Panc1 (cell line): Measurements from ENCODE around the gene CDH8. TPM values are rescaled to one million over a fixed set of nuclear protein-coding genes. Genes with fewer than 3 reads are reported as not detected.
"Not testable (repeated sequence)": the region's sequence is repeated elsewhere in the genome, so short reads cannot be mapped to it uniquely, and the experiment has no call there.

Experiments
- ATAC-seq: fragments of 200-7000 bp; cut with Tn5 transposase; 2 replicates; pipeline ENCODE4 v1.9.1; 2020; ENCODE audit warnings: mild to moderate bottlenecking, moderate library complexity
- BruUV-seq: library from RNA; stranded (reverse); fragments of 400-500 nt; replicated peaks from 2 replicates; lab custom pipeline; 2021; lab: Mats Ljungman, UMichigan
- CTCF ChIA-PET: fragments of 300-600 bp; sonication (Branson Sonifier 250); formaldehyde crosslinking; loops from one replicate; lab custom pipeline; 2022; ENCODE audit warnings: antibody characterized with exemption; lab: Charles Lee
- POLR2A ChIA-PET: fragments of 300-600 bp; sonication (Branson Sonifier 250); formaldehyde crosslinking; loops from one replicate; lab custom pipeline; 2022; ENCODE audit warnings: antibody characterized with exemption; lab: Charles Lee
- DNase-seq: peaks from one replicate; pipeline ENCODE4 v3.0.0-alpha.2; 2010; ENCODE audit warnings: low read depth, low spot score
- H3K27ac ChIP-seq: 2 replicates; pipeline ENCODE4 v1.5.1; 2011; ENCODE audit warnings: mild to moderate bottlenecking, low read length, inconsistent platforms
- H3K27me3 ChIP-seq: fragments of 200-500 bp; sonication (Bioruptor generic); 2 replicates; pipeline ENCODE4 v1.6.0; 2014; ENCODE audit warnings: low read length, inconsistent platforms; ENCODE audit not compliant: control insufficient read depth, insufficient read depth
- H3K36me3 ChIP-seq: fragments of 200-500 bp; sonication (Bioruptor generic); 2 replicates; pipeline ENCODE4 v1.5.1; 2014; ENCODE audit warnings: inconsistent platforms, mild to moderate bottlenecking, low read length, moderate library complexity; ENCODE audit not compliant: control insufficient read depth, insufficient read depth
- H3K4me1 ChIP-seq: 2 replicates; pipeline ENCODE4 v1.5.1; 2011; ENCODE audit warnings: inconsistent platforms, mild to moderate bottlenecking, low read length, moderate library complexity; ENCODE audit not compliant: control insufficient read depth, insufficient read depth
- H3K4me3 ChIP-seq, 2 experiments: 2 replicates each; pipeline ENCODE4 v1.5.1; 2011 to 2012; ENCODE audit warnings: low read depth in 2 of 2, low read length in 2 of 2, mild to moderate bottlenecking in 2 of 2, inconsistent platforms in 1 of 2, moderate library complexity in 1 of 2
- H3K9me3 ChIP-seq: fragments of 200-500 bp; sonication (Bioruptor generic); 2 replicates; pipeline ENCODE4 v1.5.1; 2014; ENCODE audit warnings: low read depth, mild to moderate bottlenecking, inconsistent platforms, low read length, moderate library complexity; ENCODE audit not compliant: control insufficient read depth, insufficient read depth
- POLR2AphosphoS5 ChIP-seq: IDR thresholded peaks from 2 replicates; pipeline ENCODE4 v1.6.1; 2012; ENCODE audit warnings: mild to moderate bottlenecking, low read depth, low read length, moderate library complexity
- SIN3A ChIP-seq: IDR thresholded peaks from 2 replicates; pipeline ENCODE4 v1.6.1; 2012; ENCODE audit warnings: low read depth, mild to moderate bottlenecking, low read length, moderate library complexity, borderline replicate concordance; ENCODE audit not compliant: insufficient read depth
- TCF7L2 ChIP-seq: IDR thresholded peaks from 2 replicates; pipeline ENCODE4 v1.6.1; 2011; ENCODE audit warnings: mild to moderate bottlenecking, low read depth, low read length, inconsistent platforms
- in situ Hi-C: cut with HindIII; loops from 2 replicates; pipeline ENCODE4 v1.10.0; 2016; ENCODE audit warnings: low sequenced_read_pairs, low pct_unique_long_range_greater_than_20kb
- intact Hi-C: fragments of 100-400 bp; cut with micrococcal nuclease; formaldehyde crosslinking; loops from one replicate; pipeline ENCODE4 v1.10.0; 2022; ENCODE audit not compliant: unreplicated experiment
- total RNA-seq: library from RNA; stranded (reverse); gene quantifications from one replicate; pipeline ENCODE4 v1.2.1, GENCODE V29; 2021; ENCODE audit not compliant: unreplicated experiment
- TF ChIP-seq, protein P1 (sequence below), 2 experiments: IDR thresholded peaks; 2 replicates each; pipeline ENCODE4 v1.6.1; 2011 to 2012; ENCODE audit warnings: low read depth in 2 of 2, control low read depth in 1 of 2, low read length in 1 of 2, mild to moderate bottlenecking in 1 of 2, moderate library complexity in 1 of 2; ENCODE audit not compliant: insufficient read depth in 1 of 2
- TF ChIP-seq, protein P2 (sequence below): fragments of 450-650 bp; IDR thresholded peaks from 2 replicates; pipeline ENCODE4 v1.5.1; 2017; ENCODE audit warnings: mild to moderate bottlenecking

The CDH8 gene
- total RNA-seq, 1 experiment from 2014 or later, result 0.21 TPM

DNA sequence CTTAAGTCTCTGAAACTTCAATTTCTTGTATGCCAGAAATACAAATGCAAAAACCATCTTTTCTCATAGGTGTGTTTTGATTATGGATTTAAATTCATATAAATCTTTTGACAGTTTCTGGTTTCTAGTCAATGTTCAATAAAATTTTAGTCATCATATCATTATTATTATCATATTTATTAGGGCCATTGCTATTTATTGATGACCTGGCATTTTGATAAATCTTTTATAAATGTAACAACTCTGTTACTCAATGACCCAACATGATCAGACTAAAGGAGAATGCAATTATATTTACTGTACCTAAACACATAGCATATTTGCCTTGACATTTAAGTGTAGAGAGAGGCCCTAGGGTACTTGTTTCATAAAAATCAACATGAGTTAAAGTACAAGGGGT, 320.8 kb downstream of the CDH8 start:
- H3K4me3 ChIP-seq, result no peak overlapping the region
- no peaks in the 10 kb centered on the region for H3K9me3 ChIP-seq
- intact Hi-C loops (no loop called here), in situ Hi-C loops (no loop called here)
- no peaks in the 10 kb centered on the region for H3K36me3 ChIP-seq
- H3K27me3 ChIP-seq, result no peaks in the 10 kb centered on the region
- ChIA-PET CTCF (no interaction called here), POLR2A (no interaction called here)
- H3K27ac ChIP-seq, result no peak overlapping the region
- TF ChIP-seq, protein P1, sequence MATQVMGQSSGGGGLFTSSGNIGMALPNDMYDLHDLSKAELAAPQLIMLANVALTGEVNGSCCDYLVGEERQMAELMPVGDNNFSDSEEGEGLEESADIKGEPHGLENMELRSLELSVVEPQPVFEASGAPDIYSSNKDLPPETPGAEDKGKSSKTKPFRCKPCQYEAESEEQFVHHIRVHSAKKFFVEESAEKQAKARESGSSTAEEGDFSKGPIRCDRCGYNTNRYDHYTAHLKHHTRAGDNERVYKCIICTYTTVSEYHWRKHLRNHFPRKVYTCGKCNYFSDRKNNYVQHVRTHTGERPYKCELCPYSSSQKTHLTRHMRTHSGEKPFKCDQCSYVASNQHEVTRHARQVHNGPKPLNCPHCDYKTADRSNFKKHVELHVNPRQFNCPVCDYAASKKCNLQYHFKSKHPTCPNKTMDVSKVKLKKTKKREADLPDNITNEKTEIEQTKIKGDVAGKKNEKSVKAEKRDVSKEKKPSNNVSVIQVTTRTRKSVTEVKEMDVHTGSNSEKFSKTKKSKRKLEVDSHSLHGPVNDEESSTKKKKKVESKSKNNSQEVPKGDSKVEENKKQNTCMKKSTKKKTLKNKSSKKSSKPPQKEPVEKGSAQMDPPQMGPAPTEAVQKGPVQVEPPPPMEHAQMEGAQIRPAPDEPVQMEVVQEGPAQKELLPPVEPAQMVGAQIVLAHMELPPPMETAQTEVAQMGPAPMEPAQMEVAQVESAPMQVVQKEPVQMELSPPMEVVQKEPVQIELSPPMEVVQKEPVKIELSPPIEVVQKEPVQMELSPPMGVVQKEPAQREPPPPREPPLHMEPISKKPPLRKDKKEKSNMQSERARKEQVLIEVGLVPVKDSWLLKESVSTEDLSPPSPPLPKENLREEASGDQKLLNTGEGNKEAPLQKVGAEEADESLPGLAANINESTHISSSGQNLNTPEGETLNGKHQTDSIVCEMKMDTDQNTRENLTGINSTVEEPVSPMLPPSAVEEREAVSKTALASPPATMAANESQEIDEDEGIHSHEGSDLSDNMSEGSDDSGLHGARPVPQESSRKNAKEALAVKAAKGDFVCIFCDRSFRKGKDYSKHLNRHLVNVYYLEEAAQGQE (IDR thresholded peaks at IDR 0.05; ENCODE audit: insufficient read depth in 1 of 2, low read depth in 2 of 2, low read length in 1 of 2), result no peak
- no peak for TF ChIP-seq POLR2AphosphoS5
- TF ChIP-seq, protein P2, sequence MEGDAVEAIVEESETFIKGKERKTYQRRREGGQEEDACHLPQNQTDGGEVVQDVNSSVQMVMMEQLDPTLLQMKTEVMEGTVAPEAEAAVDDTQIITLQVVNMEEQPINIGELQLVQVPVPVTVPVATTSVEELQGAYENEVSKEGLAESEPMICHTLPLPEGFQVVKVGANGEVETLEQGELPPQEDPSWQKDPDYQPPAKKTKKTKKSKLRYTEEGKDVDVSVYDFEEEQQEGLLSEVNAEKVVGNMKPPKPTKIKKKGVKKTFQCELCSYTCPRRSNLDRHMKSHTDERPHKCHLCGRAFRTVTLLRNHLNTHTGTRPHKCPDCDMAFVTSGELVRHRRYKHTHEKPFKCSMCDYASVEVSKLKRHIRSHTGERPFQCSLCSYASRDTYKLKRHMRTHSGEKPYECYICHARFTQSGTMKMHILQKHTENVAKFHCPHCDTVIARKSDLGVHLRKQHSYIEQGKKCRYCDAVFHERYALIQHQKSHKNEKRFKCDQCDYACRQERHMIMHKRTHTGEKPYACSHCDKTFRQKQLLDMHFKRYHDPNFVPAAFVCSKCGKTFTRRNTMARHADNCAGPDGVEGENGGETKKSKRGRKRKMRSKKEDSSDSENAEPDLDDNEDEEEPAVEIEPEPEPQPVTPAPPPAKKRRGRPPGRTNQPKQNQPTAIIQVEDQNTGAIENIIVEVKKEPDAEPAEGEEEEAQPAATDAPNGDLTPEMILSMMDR, result no peak
- TF ChIP-seq TCF7L2, result no peak
- TF ChIP-seq SIN3A, result no peak
- DNase-seq, result no peak
- H3K4me1 ChIP-seq, result no peaks in the 10 kb centered on the region
- no peak for ATAC-seq
- no TSS peak for BruUV-seq

DNA sequence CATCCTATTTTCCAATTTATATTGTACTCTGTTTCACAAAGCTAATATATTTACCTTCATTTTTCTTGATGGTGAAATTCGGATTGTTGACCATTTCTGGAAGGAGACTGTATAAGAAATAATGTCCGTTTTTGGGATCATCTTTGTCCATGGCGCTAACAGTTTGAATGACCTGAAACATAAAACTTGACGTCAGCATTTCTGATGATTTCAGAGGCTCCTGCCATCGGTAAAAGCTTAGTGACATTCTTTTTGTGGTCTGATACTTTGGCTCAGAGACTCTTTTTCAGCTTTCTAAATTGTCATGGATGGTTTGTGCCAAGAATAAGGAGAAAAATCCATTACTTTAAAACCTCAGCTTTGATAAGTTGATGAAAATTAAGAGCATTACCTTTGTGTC, 322.5 kb downstream of the CDH8 start:
- BruUV-seq, result no TSS peak
- intact Hi-C loops, result no loop called here

DNA sequence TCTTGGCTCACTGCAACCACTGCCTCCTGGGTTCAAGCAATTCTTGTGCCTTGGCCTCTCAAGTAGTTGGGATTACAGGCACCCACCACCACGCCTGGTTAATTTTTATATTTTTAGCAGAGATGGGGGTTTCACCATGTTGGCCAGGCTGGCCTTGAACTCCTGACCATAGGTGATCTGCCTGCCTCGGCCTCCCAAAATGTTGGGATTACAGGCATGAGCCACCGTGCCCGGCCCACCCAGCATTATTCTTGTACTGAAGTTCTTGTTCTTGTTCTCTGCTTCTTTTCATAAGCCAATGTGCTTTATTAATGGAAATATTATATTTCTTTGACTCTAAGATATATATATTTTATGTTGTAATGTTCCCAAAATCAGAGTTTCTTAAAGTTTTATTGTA, 336.6 kb downstream of the CDH8 start:
- H3K4me3 ChIP-seq, H3K9me3 ChIP-seq, intact Hi-C loops, DNase-seq, H3K36me3 ChIP-seq, POLR2A ChIA-PET, H3K27me3 ChIP-seq, H3K4me1 ChIP-seq, H3K27ac ChIP-seq, CTCF ChIA-PET, ATAC-seq, BruUV-seq, in situ Hi-C loops: not testable (repeated sequence)

More for the DNA sequence above, 322.5 kb downstream of the CDH8 start:
- H3K36me3 ChIP-seq, result no peaks in the 10 kb centered on the region
- ATAC-seq (no peak), DNase-seq (no peak)
- in situ Hi-C loops, result no loop called here
- TF ChIP-seq, protein P2, result no peak
- TF ChIP-seq, protein P1 (IDR thresholded peaks at IDR 0.05; ENCODE audit: insufficient read depth in 1 of 2, low read depth in 2 of 2, low read length in 1 of 2), result no peak
- TF ChIP-seq TCF7L2, result no peak
- TF ChIP-seq SIN3A, result no peak
- no peak for TF ChIP-seq POLR2AphosphoS5
- no peaks in the 10 kb centered on the region for H3K9me3 ChIP-seq
- H3K27ac ChIP-seq, result no peak overlapping the region
- ChIA-PET CTCF (no interaction called here), POLR2A (no interaction called here)
- H3K27me3 ChIP-seq, result no peaks in the 10 kb centered on the region
- no peaks in the 10 kb centered on the region for H3K4me1 ChIP-seq
- H3K4me3 ChIP-seq, result no peak overlapping the region
